ENCODE results near the gene SPPL2C.
A peak's percentile ranks its signal among the peaks of the same experiment; 100 is the strongest.

Gene SPPL2C, protein sequence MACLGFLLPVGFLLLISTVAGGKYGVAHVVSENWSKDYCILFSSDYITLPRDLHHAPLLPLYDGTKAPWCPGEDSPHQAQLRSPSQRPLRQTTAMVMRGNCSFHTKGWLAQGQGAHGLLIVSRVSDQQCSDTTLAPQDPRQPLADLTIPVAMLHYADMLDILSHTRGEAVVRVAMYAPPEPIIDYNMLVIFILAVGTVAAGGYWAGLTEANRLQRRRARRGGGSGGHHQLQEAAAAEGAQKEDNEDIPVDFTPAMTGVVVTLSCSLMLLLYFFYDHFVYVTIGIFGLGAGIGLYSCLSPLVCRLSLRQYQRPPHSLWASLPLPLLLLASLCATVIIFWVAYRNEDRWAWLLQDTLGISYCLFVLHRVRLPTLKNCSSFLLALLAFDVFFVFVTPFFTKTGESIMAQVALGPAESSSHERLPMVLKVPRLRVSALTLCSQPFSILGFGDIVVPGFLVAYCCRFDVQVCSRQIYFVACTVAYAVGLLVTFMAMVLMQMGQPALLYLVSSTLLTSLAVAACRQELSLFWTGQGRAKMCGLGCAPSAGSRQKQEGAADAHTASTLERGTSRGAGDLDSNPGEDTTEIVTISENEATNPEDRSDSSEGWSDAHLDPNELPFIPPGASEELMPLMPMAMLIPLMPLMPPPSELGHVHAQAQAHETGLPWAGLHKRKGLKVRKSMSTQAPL

DNA sequence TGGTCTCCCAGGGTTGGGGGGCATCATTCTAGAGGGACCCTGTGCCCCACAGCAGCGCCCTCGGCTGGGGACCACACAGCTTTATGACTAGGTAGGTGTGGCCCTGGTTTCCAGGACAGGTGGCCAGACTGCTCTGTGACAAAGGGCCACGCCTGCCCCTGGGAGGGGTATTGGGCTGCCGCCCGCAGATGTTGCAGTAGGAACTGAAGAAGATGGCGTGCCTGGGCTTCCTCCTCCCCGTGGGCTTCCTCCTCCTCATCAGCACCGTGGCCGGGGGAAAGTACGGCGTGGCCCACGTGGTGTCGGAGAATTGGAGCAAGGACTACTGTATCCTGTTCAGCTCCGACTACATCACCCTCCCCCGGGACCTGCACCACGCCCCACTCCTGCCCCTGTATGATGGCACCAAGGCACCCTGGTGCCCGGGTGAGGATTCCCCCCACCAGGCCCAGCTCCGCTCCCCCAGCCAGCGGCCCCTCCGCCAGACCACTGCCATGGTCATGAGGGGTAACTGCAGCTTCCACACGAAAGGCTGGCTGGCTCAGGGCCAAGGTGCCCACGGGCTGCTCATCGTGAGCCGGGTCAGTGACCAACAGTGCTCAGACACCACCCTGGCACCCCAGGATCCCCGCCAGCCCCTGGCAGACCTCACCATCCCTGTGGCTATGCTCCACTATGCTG lies at the start of gene SPPL2C:
TSS of gene SPPL2C (plus strand) at position 187 of the 681 bp plus-strand sequence. CDS start at position 213, 26 bp downstream.
- DNase-seq: no peak

DNA sequence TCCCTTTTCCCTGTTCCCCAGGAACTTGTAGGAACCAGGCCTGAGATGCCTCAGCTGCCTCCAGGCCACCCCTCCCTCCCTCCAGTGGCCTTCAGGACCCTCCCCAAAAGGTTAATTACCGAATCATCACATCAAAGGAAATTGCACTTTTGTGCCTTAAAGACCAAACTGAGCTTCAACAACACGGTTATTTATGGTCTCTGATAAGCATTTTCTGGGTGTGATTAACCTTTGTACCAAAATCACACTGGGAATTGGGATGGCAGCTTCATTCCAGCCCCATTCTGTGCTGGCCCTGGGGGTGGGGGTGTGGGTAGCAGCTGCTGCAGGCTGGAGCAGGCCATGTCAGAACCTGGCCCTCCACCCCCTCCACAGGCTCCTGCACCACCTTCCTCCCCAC lies 43.9 kb upstream of the SPPL2C start:
- DNase-seq: no peak

DNA sequence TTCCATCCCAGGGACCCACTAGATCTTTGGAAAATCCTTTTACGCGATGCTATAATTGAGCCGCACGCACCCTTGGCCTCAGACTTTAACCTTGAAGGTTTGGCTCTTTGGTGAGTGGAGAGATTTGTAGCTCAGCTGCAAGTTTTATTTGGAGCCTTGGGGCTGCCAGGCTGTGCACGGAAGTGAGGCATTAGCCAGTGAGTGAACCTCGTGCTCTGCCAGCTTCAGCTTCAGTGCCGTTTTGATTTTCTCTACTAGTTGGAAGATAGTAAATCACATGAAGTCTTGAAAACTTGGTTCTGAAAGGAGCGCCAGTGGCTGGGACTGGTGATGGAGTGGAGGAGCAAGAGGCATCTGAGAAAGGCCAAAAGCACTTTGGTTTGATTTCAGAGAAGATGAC lies 43.3 kb upstream of the SPPL2C start:
- no peak for DNase-seq

DNA sequence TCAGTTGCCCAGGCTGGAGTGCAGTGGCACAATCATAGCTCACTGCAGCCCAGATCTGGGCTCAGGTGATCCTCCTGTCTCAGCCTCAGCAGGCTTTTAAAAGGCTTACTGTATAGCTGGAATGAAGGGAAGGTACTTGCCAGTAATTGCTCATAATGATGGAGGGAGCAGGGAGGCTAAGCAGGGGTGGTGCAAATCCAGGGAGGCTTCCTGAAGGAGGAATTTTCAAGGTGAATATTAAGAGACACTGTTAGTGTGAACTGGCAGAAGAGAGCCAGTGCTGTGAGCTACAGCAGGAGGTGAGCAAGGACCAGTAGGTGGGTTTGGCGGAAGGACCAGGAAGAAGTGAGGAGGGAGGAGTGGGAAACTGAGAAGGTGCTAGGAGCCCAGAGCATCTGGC lies 35.8 kb upstream of the SPPL2C start:
- DNase-seq: no peak

DNA sequence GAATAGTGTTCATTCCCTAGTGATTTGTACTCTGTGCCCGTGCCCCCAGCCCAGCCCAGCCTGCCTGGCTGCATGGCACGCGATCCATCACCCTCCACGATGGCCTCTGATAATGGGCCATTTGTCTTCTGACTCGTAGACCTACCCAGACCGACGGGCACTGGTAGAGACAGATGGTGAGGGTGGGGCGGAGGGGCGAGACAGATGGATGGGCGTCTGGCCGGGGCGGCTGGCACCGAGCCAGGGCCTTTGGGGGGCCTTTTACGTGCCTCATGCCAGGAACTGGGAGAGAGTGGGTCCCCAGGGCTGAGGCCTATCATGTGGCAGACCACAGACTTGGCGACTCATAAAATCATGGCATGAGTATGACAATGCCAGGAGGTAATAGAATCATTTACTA lies 35.2 kb upstream of the SPPL2C start:
- no peak for DNase-seq

DNA sequence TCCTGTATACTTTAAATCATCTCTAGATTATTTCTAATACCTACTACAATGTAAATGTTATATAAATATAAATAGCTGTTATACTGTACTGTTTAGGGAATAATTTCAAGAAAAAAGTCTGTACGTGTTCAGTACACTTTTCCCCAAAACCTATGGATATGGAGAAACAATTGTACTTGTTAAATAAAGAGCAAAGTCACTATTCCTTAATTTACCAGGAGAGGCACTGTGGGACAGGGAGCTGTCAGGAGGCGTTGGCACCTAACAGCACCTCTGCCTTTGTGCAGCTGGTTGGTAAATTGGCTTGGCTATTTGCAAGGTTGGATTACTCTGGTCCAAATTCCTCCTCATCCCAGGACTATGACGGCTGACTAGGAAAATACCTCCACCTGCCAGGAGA lies 32.6 kb upstream of the SPPL2C start:
- DNase-seq: no peak

DNA sequence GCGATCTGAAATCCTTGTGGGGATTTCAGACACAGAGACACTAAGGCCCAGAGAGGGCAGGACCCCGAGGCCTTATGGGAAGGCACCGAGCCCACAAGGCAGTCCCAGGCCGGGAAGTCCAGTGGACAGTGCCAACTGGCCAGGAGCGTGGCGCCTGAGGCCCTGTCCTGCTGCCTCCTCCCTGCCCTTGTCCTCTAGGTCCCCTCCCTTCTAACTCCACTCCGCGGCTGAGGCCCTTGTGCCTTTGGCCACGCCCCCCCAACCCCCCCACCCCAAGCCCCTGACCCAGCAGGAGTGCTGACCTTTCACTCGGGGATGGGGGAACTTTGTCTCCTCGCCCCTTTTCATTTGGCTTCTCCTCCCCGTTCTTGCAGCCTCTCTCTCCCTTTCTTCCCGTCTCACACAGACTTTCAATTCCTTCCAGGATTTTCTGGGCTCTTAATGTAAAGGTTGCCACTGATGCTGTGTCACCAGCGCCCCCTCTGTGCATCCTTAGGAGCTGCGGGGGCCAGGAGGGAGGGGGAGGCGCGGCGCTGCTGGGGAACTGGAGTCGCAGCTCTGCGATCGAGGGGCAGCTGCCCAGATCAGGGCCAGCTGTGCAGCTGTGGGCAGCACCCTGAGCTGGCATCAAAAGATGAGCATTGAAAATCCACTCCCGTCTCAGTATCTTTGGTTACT lies 31.5 kb upstream of the SPPL2C start:
- no peak for DNase-seq

DNA sequence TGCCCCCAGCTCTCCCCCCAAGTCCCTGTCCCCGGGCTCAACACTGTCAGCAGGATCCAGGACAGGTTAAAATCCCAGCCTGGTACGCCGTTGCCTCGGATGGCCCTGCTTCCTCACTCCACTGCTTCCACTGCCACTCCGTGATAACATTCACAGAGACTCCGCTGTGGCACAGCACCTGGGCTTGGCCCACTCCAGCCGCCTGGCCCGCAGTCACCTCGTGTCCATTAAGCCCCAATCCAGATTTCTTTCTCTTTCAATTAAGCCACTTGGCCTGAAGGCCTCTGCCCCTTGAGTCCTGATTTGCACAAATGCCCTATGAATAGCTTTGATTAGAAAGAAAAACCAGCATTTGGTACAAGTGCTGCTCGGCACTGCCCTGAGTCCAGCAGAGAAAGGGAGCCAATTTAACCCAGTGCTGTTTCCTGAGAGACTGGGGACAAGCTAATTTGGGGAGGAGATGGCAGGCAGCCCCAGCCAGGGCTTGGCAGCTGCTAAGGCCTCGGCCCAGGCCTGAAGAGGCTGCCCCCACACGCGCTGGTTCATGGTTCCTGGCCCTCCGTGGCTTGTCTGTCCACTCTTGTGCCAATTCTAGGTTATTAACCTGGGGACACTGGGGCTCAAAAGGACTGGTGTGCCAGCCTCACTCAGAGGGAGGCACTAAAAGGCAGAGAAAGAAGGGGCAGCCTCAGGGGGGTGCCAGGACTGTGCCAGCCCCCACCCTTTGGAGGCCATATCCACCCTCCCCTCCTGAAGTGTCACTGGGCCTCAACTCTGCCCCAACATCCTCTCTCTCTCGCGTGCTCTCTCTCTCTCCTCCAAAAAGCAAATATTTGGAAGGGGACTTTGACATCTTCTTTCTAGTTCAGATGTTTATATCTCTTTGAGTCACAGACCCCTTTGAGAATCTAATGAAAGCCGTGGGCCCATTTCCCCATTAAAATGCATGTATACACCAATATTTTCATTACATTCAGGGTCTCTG lies 29.8 kb upstream of the SPPL2C start:
- DNase-seq: no peak

DNA sequence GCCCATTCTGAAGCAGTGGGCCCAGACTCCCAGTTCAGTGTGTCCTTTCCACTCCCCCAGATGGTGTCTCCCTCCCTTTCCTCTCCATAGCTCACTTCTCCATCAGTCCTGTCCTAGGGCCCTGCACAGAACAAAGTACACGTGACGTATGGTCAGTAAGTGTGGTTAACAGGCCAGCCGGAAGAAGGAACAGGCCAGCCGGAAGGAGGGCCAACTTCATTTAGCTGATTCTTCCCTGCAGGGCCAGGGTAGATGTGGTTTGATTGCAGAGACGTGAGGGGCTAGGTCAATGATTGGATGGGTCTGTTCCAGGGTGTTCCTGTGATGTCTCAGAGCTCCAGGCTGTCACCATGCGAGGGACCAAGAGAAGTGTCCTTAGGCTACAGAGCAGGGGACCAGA lies 28.9 kb upstream of the SPPL2C start:
- no peak for DNase-seq

DNA sequence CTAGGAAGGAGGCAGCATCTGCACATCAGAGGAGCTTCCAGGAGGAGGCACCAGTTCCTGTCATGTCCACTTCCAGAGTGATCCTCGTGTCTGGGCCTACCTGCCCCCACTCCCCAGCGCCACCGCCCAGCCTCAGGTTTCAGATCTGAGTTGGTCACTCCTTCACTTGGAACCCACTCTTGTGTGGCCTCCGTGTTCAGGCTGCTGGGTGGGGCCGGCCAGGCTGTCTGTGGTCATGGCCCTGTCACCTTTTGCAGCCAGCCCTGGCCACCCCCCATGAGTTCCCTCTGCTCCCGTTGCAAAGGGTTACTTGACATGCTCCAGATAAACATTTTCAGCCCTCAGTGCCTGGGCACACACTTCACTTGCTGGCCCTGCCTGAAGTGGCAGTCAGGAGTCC lies 26.6 kb upstream of the SPPL2C start:
- no peak for DNase-seq

DNA sequence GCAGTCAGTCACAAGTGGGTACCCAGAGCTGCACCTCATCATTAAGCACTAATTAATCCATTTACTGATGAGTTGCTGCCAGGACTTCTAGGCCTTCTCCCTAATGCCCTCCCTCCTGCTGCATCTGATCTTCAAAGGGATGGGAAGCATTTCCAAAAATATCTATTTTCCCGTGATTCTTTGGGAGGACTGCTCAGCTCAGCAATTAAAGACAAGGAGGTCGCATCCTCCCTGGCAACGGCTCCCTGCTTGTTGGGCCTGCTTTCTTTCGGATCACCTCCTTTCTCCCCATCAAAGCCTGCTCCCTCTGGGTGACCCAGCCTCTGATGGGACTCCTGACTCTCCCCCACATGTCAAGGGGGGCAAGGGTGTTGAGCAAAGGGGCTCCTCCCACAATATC lies 26.0 kb upstream of the SPPL2C start:
- no peak for DNase-seq

DNA sequence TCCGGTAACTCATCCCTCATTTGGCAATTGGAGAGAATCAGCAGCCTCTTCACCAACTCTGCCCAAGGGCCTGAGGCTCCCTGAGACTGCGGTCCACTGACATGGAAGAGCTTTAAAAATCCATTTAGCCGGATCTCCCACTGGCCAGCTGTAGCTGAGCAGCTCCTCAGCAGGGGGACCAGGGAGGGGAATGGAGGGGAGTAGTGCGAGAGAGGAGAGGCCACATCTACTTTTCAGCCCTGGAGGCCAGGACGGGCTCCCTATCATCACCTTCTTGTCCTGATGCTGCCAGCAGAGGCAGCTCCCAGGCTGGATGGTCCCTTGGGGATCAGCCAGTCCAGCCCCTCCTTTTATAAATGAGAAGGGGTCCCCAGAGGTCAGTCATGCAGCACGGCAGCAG lies 25.0 kb upstream of the SPPL2C start:
- DNase-seq: no peak

DNA sequence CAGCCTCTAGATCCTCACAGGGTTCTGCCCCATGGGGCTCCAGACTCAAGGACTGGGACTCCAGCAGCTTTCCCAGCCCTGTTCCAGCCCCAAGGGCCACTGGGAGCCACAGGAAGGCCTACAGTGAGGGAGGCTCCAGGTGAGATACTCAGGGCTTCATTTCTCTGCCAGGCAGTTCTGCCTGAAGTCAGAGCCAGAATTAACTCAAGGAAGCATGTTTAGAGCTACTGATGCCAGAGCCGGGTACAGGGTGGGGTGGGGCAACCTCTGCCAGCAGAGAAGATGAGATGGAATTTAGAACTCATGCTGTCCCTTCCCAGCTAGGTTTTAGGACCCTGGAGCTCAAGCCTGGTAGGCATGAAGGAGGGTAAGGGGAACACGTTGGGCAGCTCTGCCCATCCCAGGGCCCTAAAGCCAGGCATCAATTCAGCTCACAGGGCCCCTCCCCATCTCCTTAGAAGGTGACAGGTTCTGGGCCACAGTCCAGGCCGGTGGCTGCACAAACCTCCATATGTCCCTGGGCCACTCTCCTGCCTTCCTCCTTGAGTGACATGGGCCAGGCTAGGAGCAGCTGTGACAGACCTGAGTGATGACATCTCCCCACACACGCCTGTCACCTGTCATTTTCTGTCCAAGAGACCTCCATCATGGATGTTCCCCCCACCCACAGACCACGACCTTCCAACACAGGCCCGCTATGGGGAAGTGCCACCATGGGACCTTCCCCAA lies 24.5 kb upstream of the SPPL2C start:
- peak; percentile 51 for DNase-seq

DNA sequence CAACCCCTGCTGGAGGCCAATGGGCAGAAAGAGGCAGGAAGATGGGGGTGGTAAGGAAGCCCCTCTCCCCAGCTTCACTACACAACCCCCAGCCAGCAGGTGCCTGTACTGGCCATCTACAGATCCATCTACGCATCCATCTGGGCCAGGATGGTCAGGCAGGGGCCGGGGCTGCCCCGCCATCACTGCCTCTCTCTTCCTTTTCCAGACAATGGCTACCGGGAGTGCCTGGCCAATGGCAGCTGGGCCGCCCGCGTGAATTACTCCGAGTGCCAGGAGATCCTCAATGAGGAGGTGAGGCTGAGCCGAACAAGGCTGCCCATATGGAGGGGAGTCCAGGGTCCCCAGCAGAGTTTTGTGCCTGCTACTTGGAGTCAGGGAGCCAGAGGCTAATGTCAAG lies 23.5 kb upstream of the SPPL2C start:
- DNase-seq: no peak

DNA sequence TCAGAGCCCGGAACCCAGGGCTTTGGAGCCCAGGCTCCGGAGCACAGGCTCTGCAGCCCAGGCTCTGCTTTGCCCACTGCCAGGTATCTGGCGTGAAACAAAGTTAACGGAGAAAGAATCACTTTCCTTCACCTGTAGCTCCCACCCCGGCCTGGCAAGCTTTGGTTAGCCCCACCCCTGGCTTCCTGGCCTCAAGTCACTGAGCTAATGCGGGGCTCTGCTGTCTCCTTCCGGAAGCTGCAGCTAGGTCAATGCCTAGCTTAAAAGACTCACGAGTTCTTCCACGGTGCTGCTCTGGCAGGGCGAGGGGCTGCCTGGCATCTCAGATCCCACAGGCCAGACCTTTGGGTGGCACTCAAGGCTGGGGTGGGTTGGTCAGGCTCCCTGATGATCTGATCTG lies 21.1 kb upstream of the SPPL2C start:
- no peak for DNase-seq

DNA sequence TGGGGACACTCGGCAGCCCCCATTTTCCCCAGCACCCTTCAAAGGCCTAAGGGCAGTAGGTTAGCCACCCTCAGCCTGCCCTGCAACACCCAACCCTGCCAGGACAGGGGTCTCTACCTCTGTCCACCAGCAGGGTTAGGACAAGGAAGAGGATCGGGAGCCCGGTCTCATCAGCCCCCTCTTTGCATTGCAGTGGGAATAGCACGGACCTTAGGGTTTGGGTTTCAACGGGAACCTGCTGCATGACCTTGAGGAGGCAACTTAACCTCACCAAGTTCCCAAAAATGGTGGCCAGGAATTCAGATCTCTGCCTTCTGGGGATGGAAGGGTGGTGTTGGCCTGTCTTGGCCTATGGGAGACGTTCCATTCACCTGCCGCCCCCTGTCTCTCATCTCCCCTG lies 20.2 kb upstream of the SPPL2C start:
- no peak for DNase-seq

DNA sequence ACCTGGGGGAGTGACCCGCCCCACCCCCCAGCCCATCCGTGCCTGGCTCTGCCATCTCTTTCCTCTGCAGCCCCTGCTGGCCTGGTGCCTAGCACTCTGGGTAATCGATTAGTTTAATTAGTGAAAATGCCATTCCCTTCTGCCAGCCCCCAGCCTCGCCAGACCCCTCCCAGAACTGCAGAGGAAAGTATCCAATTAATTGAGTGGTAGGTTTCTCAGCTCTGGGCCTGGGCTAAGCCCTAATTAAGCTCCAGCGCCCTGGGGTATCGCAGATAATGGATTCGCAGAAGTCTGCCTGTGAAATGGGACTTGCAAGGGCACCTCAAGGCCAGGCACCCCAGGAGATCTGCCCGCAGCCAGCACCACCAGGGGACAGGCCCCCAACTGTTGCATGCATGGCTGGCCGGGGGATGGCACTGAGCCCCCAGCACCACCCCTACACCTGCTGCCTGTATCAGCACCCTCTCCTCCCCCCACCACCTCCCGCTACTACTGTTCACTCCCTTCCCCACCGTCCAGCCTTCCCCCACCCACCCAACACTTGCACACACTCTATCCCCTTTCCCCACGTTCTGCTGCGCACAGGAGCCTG lies 19.7 kb upstream of the SPPL2C start:
- DNase-seq: no peak

DNA sequence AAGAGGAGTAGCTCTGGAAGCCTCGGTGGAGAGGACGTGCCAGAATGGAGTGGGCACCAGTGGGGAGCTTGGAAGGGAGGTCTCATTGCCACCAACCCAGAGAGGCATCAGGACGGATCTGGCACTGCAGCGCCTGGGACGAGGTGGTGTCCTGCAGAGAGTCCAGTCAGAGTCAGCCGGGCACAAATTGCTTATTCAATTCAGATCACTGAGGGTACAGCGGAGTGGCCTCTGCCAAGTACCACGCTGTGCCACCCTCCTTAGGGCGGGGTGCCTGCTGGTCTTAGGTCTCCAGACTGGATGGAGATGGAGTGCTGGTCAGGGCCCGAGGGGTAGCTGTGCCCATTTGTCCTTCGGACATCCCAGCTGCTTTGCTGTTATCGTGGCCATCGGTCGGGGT lies 18.9 kb upstream of the SPPL2C start:
- no peak for DNase-seq

DNA sequence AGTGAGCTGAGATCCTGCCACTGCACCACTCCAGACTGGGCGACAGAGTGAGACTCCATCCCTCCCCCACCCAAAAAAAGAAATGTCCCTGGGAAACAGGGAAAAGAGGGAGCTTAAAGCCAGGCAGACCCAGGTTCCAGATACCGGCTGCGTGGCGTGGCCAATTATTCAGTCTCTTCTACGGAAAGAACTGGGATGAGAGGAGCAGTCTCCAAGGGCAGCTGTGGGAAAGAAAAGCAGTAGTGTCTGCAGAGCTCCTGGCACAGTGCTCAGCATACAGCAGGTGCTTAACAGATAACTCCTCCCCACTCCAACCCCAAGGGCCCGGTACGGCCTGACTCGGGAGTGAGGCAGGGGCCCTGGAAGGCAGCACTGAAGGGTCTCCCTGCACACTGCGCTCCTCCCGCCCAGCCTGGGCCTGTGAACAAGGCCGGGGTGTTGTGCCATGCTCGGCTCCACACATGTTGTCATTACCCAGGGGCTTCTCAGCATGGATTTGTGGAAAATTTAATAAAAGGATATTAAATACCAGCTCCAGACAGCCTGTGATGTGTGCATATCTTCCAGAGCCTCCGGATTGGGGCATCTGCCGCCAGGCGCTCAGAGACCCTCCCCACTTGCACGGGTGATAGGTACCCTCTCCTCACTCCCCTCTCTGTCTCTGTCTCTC lies 17.6 kb upstream of the SPPL2C start:
- DNase-seq: no peak

DNA sequence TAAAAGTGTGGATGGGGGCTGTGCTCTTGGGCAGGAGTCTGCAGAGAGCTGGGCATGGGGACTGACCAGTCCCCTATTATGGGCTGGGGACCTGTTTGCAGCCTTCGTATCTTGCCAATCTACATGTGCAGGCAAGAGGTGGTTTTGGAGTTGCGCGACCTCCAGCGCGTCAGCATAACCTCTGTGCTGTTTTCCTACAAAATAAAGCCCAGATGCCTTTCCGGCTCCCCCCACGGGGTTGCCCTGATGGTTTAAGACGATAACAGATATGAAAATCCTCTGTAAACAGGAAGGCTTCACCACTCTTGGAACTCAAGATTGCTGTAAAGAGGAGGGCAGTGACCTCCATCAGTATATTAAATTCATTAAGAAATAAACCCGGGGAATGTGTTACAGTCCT lies 16.5 kb upstream of the SPPL2C start:
- no peak for DNase-seq
